Breast epithelium (tissue), 4 donors: Measurements from ENCODE around the gene SAT2. TPM values are rescaled to one million over a fixed set of nuclear protein-coding genes. Genes with fewer than 3 reads are reported as not detected.
A peak's percentile ranks its signal among the peaks of the same experiment; 100 is the strongest.

ENCODE experiments used
- DNase-seq, 2 donors: peaks; one replicate each; pipeline ENCODE4 v3.0.0-alpha.2; 2019; ENCODE audit warnings: low spot score in 2 of 2
- H3K27ac ChIP-seq, 2 donors: fragments of 200-600 bp; sonication (generic) in 1 of 2; one replicate each; pipeline ENCODE4 v1.5.1; 2016 to 2019; ENCODE audit warnings: mild to moderate bottlenecking in 1 of 2
- H3K27me3 ChIP-seq, 2 donors: fragments of 200-600 bp; sonication (generic) in 1 of 2; one replicate each; pipeline versions ENCODE4 v1.5.1 to v1.6.0; 2017 to 2019; ENCODE audit warnings: control low read depth in 1 of 2, mild to moderate bottlenecking in 1 of 2
- H3K36me3 ChIP-seq: fragments of 200-600 bp; one replicate; pipeline ENCODE4 v1.5.1; 2019
- H3K4me1 ChIP-seq, 2 donors: fragments of 200-600 bp; sonication (generic); one replicate each; pipeline ENCODE4 v1.5.1; 2016 to 2019; ENCODE audit warnings: control low read depth in 1 of 2
- H3K4me3 ChIP-seq, 3 donors: fragments of 200-600 bp; sonication (generic); 1 replicate in 2 of 3; 2 replicates in 1 of 3; pipeline ENCODE4 v1.5.1; 2016 to 2019; ENCODE audit warnings: mild to moderate bottlenecking in 3 of 3, moderate library complexity in 2 of 3
- H3K9me3 ChIP-seq, 2 donors: fragments of 200-600 bp; sonication (generic) in 1 of 2; one replicate each; pipeline ENCODE4 v1.5.1; 2016 to 2019; ENCODE audit warnings: control low read depth in 1 of 2
- CTCF ChIP-seq, 3 donors: fragments of 450-650 bp; IDR thresholded peaks; one replicate each; pipeline ENCODE4 v1.5.1; 2016 to 2017; ENCODE audit warnings: antibody characterized with exemption in 3 of 3, mild to moderate bottlenecking in 3 of 3, moderate library complexity in 3 of 3
- POLR2A ChIP-seq: fragments of 450-650 bp; IDR thresholded peaks from one replicate; pipeline ENCODE4 v1.6.1; 2016; ENCODE audit warnings: antibody characterized with exemption, mild to moderate bottlenecking, moderate library complexity
- POLR2AphosphoS5 ChIP-seq, 3 donors: sonication (generic); formaldehyde crosslinking; IDR thresholded peaks; one replicate each; pipeline ENCODE4 v1.6.1; 2017; ENCODE audit warnings: antibody characterized with exemption in 3 of 3
- intact Hi-C: fragments of 100-400 bp; cut with DNase I; formaldehyde crosslinking; loops from one replicate; pipeline ENCODE4 v1.15.1; 2023; ENCODE audit warnings: low total_unique reads
- total RNA-seq, 3 donors: library from RNA; depleted of rRNA; stranded (reverse); fragments of >200 nt; gene quantifications; one replicate each; pipeline ENCODE4 v1.1.0, GENCODE V29; 2016

SAT2 gene
- total RNA-seq, 3 donors from 2014 or later, result 52.5 to 78.4 (median 62.9) TPM

- intact Hi-C loops, result no loop called here
- H3K4me1 ChIP-seq, result peaks cover 21 to 25% of the 10 kb centered on the region in 2 donors
- H3K4me3 ChIP-seq, result peak within 1 kb of the TSS; percentile 59 to 73 (median 59)
These were observed 48.4 kb downstream of the SAT2 start, which contains the start of gene CD68 for GRCh38 chr17:7579001-7579833. CD68 (plus strand) TSS chr17:7579638; CDS start chr17:7579678, 40 bp downstream.

GRCh38 chr17:7577327-7578199, 50.1 kb downstream of the SAT2 start:
- intact Hi-C loops, result no loop called here
- DNase-seq, result no peak
- H3K4me1 ChIP-seq, result peaks cover 18 to 20% of the 10 kb centered on the region in 2 donors

More at GRCh38 chr17:7579001-7579833, 48.4 kb downstream of the SAT2 start, which contains the start of gene CD68:
- H3K9me3 ChIP-seq, result no peaks in the 10 kb centered on the region
- DNase-seq, result peak; percentile 60 to 77
- no peaks in the 10 kb centered on the region for H3K27me3 ChIP-seq
- peak within 1 kb of the TSS; percentile 87 to 99 for H3K27ac ChIP-seq
- peak; percentile 42 for TF ChIP-seq POLR2A
- no peak for TF ChIP-seq CTCF (IDR thresholded peaks at IDR 0.05)
- peak; percentile 59 to 71 (median 62) for TF ChIP-seq POLR2AphosphoS5 (IDR thresholded peaks at IDR 0.05)
- H3K36me3 ChIP-seq, result peaks cover 16% of the 10 kb centered on the region

GRCh38 chr17:7576432-7576937, 51.1 kb downstream of the SAT2 start:
- Histone ChIP-seq H3K4me1 (peaks cover 13 to 16% of the 10 kb centered on the region in 2 donors), H3K9me3 (no peaks in the 10 kb centered on the region), H3K4me3 (no peak overlapping the region), H3K27me3 (no peaks in the 10 kb centered on the region), H3K27ac (no peak overlapping the region), H3K36me3 (peaks cover 16% of the 10 kb centered on the region)
- TF ChIP-seq POLR2A, result no peak
- no peak for TF ChIP-seq CTCF (IDR thresholded peaks at IDR 0.05)
- no peak for TF ChIP-seq POLR2AphosphoS5 (IDR thresholded peaks at IDR 0.05)
- intact Hi-C loops, result no loop called here
- no peak for DNase-seq

More at GRCh38 chr17:7577327-7578199, 50.1 kb downstream of the SAT2 start:
- no peaks in the 10 kb centered on the region for H3K27me3 ChIP-seq
- peaks cover 16% of the 10 kb centered on the region for H3K36me3 ChIP-seq
- H3K27ac ChIP-seq, result peak overlapping the region; percentile 87 to 99
- H3K9me3 ChIP-seq, result no peaks in the 10 kb centered on the region
- H3K4me3 ChIP-seq, result no peak overlapping the region
- TF ChIP-seq POLR2A (no peak), CTCF (IDR thresholded peaks at IDR 0.05) (no peak), POLR2AphosphoS5 (IDR thresholded peaks at IDR 0.05) (no peak)

Other genes with a start within 250 kb of the SAT2 start
- 10 to 100 TPM in 2 of 3 donors, 1 to 10 TPM in 1; 1.1 to 22.1 (median 14.4) TPM for gene TNK1, start 246.7 kb downstream of the SAT2 start, total RNA-seq
- gene PLSCR3, start 233.3 kb downstream of the SAT2 start, total RNA-seq, result 10 to 100 TPM; 16.0 to 24.3 (median 19.0) TPM
- gene TMEM256, start 223.7 kb downstream of the SAT2 start, total RNA-seq, result 100 to 1,000 TPM in 1 of 3 donors, 10 to 100 TPM in 2; 77.6 to 113 (median 92.3) TPM
- gene NLGN2, start 220.0 kb downstream of the SAT2 start, total RNA-seq, result 10 to 100 TPM in 1 of 3 donors, 1 to 10 TPM in 2; 6.7 to 13.1 (median 8.3) TPM
- not detected for gene SPEM1, start 207.5 kb downstream of the SAT2 start, total RNA-seq
- gene SPEM2, start 202.2 kb downstream of the SAT2 start, total RNA-seq, result not detected
- not detected for gene SPEM3, start 199.0 kb downstream of the SAT2 start, total RNA-seq
- gene TMEM102, start 192.4 kb downstream of the SAT2 start, total RNA-seq, result 10 to 100 TPM in 1 of 3 donors, 1 to 10 TPM in 2; 3.5 to 18.1 (median 9.5) TPM
- 1 to 10 TPM; 2.1 to 2.9 (median 2.9) TPM for gene FGF11, start 188.3 kb downstream of the SAT2 start, total RNA-seq
- gene CHRNB1, start 182.8 kb downstream of the SAT2 start, total RNA-seq, result 10 to 100 TPM in 2 of 3 donors, 1 to 10 TPM in 1; 8.5 to 11.8 (median 11.7) TPM
- 10 to 100 TPM; 34.4 to 46.9 (median 45.7) TPM for gene ZBTB4, start 148.2 kb downstream of the SAT2 start, total RNA-seq
- not detected for gene SLC35G6, start 146.4 kb downstream of the SAT2 start, total RNA-seq
- gene POLR2A, start 143.5 kb downstream of the SAT2 start, total RNA-seq, result 100 to 1,000 TPM in 1 of 3 donors, 10 to 100 TPM in 2; 64.2 to 174 (median 88.7) TPM
- gene TNFSF12, start 78.8 kb downstream of the SAT2 start, total RNA-seq, result 10 to 100 TPM; 39.3 to 65.3 (median 41.1) TPM
- gene TNFSF13, start 69.1 kb downstream of the SAT2 start, total RNA-seq, result 10 to 100 TPM; 25.2 to 36.7 (median 33.6) TPM
- 10 to 100 TPM; 59.5 to 65.2 (median 62.3) TPM for gene SENP3, start 65.9 kb downstream of the SAT2 start, total RNA-seq
- 100 to 1,000 TPM in 1 of 3 donors, 10 to 100 TPM in 2; 49.8 to 220 (median 70.5) TPM for gene CD68, start 48.2 kb downstream of the SAT2 start, total RNA-seq
- 100 to 1,000 TPM in 1 of 3 donors, 10 to 100 TPM in 2; 66.6 to 140 (median 74.4) TPM for gene MPDU1, start 44.0 kb downstream of the SAT2 start, total RNA-seq
- 1 to 10 TPM; 1.3 to 4.1 (median 1.6) TPM for gene SOX15, start 37.7 kb downstream of the SAT2 start, total RNA-seq
- gene FXR2, start 12.9 kb downstream of the SAT2 start, total RNA-seq, result 10 to 100 TPM; 22.8 to 33.9 (median 25.6) TPM
- gene SHBG, start 2.3 kb upstream of the SAT2 start, total RNA-seq, result under 1 TPM in 1 of 3 donors, not detected in 2; 0.16 TPM
- gene ATP1B2, start 23.1 kb upstream of the SAT2 start, total RNA-seq, result 1 to 10 TPM in 1 of 3 donors, under 1 TPM in 2; 0.16 to 1.2 (median 0.98) TPM
- 10 to 100 TPM; 23.9 to 31.9 (median 24.2) TPM for gene TP53, start 59.7 kb upstream of the SAT2 start, total RNA-seq
- 1 to 10 TPM; 3.6 to 5.4 (median 4.2) TPM for gene WRAP53, start 60.7 kb upstream of the SAT2 start, total RNA-seq
- gene EFNB3, start 77.4 kb upstream of the SAT2 start, total RNA-seq, result 1 to 10 TPM in 2 of 3 donors, under 1 TPM in 1; 0.48 to 5.7 (median 3.3) TPM
- 1 to 10 TPM in 1 of 3 donors, under 1 TPM in 2; 0.16 to 1.5 (median 0.98) TPM for gene DNAH2, start 89.9 kb upstream of the SAT2 start, total RNA-seq
- gene KDM6B, start 206.4 kb upstream of the SAT2 start, total RNA-seq, result 10 to 100 TPM in 2 of 3 donors, 1 to 10 TPM in 1; 6.4 to 89.7 (median 10.5) TPM
- gene TMEM88, start 227.2 kb upstream of the SAT2 start, total RNA-seq, result 10 to 100 TPM in 1 of 3 donors, 1 to 10 TPM in 2; 4.8 to 21.0 (median 5.7) TPM
- gene NAA38, start 229.7 kb upstream of the SAT2 start, total RNA-seq, result 10 to 100 TPM; 84.7 to 92.4 (median 89.9) TPM
- 10 to 100 TPM in 2 of 3 donors, 1 to 10 TPM in 1; 8.2 to 20.5 (median 13.4) TPM for gene CYB5D1, start 230.2 kb upstream of the SAT2 start, total RNA-seq